Neural cell (in vitro differentiated cells): ENCODE measurements around the gene LCP2. TPM values are rescaled to one million over a fixed set of nuclear protein-coding genes. Genes with fewer than 3 reads are reported as not detected.

Source experiments
- H2AFZ ChIP-seq: fragments of 200-600, 300-800 bp; sonication (generic), shearing (Covaris generic); 2 replicates; pipeline ENCODE4 v1.6.0; 2014; ENCODE audit warnings: low read depth, mild to moderate bottlenecking, antibody characterized with exemption, low read length, moderate library complexity
- H3F3A ChIP-seq: fragments of 200-600 bp; shearing (Covaris generic); 2 replicates; pipeline ENCODE4 v1.6.1; 2016; ENCODE audit warnings: mild to moderate bottlenecking, moderate library complexity, mixed read lengths, antibody characterized with exemption, low read length; ENCODE audit not compliant: insufficient read depth, poor library complexity, severe bottlenecking
- H3K27ac ChIP-seq: fragments of 200-600, 300-800 bp; sonication (generic), shearing (Covaris generic); 2 replicates; pipeline ENCODE4 v1.5.1; 2014; ENCODE audit warnings: mild to moderate bottlenecking, low read length, moderate library complexity
- H3K27me3 ChIP-seq: fragments of 300-800, 200-600 bp; sonication (generic), shearing (Covaris generic); 2 replicates; pipeline ENCODE4 v1.6.0; 2014; ENCODE audit warnings: mild to moderate bottlenecking, low read depth, low read length, moderate library complexity; ENCODE audit not compliant: insufficient read depth
- H3K36me3 ChIP-seq: fragments of 300-800, 200-600 bp; sonication (generic), shearing (Covaris generic); 2 replicates; pipeline ENCODE4 v1.5.1; 2014; ENCODE audit warnings: mild to moderate bottlenecking, antibody characterized with exemption, low read length, moderate library complexity; ENCODE audit not compliant: insufficient read depth
- H3K4me2 ChIP-seq: fragments of 300-800, 200-600 bp; sonication (generic), shearing (Covaris generic); 2 replicates; pipeline ENCODE4 v1.6.0; 2014; ENCODE audit warnings: mild to moderate bottlenecking, low read length
- H3K4me3 ChIP-seq: fragments of 300-800, 200-600 bp; sonication (generic), shearing (Covaris generic); 2 replicates; pipeline ENCODE4 v1.5.1; 2014; ENCODE audit warnings: mild to moderate bottlenecking, low read length, moderate library complexity
- H3K79me2 ChIP-seq: fragments of 200-600 bp; shearing (Covaris generic); replicated peaks from 2 replicates; pipeline ENCODE4 v1.6.0; 2014; ENCODE audit warnings: mild to moderate bottlenecking, low read length, moderate library complexity; ENCODE audit not compliant: insufficient read depth
- H3K9ac ChIP-seq: fragments of 300-800, 200-600 bp; sonication (generic), shearing (Covaris generic); 2 replicates; pipeline ENCODE4 v1.6.1; 2016; ENCODE audit warnings: mild to moderate bottlenecking, low read length, mixed read lengths
- H3K9me2 ChIP-seq: fragments of 200-600 bp; shearing (Covaris generic); 2 replicates; pipeline ENCODE4 v1.6.1; 2016; ENCODE audit warnings: mild to moderate bottlenecking, low read length, mixed read lengths; ENCODE audit not compliant: insufficient read depth
- H3K9me3 ChIP-seq: fragments of 200-600, 300-800 bp; sonication (generic), shearing (Covaris generic); 2 replicates; pipeline ENCODE4 v1.6.1; 2016; ENCODE audit warnings: mild to moderate bottlenecking, mixed run types, low read length, moderate library complexity, mixed read lengths
- H4K20me1 ChIP-seq: fragments of 200-600 bp; shearing (Covaris generic); 2 replicates; pipeline ENCODE4 v1.6.1; 2016; ENCODE audit warnings: mild to moderate bottlenecking, mixed run types; ENCODE audit not compliant: insufficient read depth
- EP300 ChIP-seq: fragments of 450-650 bp; conservative IDR thresholded peaks from 2 replicates; pipeline ENCODE4 v1.6.1; 2014; ENCODE audit warnings: antibody characterized with exemption, mild to moderate bottlenecking, moderate library complexity; ENCODE audit not compliant: poor library complexity, severe bottlenecking
- EZH2 ChIP-seq: fragments of 200-600, 300-800 bp; shearing (Covaris generic), sonication (generic); IDR thresholded peaks from 2 replicates; pipeline ENCODE4 v1.6.1; 2014; ENCODE audit warnings: antibody characterized with exemption, low read length, borderline replicate concordance, mild to moderate bottlenecking; ENCODE audit not compliant: insufficient read depth, poor library complexity, severe bottlenecking
- MXI1 ChIP-seq: fragments of 450-650 bp; conservative IDR thresholded peaks from 2 replicates; pipeline ENCODE4 v1.6.1; 2014; ENCODE audit warnings: antibody characterized with exemption, mild to moderate bottlenecking; ENCODE audit not compliant: poor library complexity, severe bottlenecking
- POLR2AphosphoS5 ChIP-seq: IDR thresholded peaks from 2 replicates; pipeline ENCODE4 v1.6.1; 2012
- RAD21 ChIP-seq: fragments of 450-650 bp; conservative IDR thresholded peaks from 2 replicates; pipeline ENCODE4 v1.6.1; 2014; ENCODE audit warnings: antibody characterized with exemption, mild to moderate bottlenecking, moderate library complexity
- REST ChIP-seq: IDR thresholded peaks from 2 replicates; pipeline ENCODE4 v1.6.1; 2012; ENCODE audit warnings: borderline replicate concordance
- SMC3 ChIP-seq: fragments of 450-650 bp; conservative IDR thresholded peaks from 2 replicates; pipeline ENCODE4 v1.6.1; 2014; ENCODE audit warnings: antibody characterized with exemption, mild to moderate bottlenecking, moderate library complexity; ENCODE audit not compliant: poor library complexity
- TAF1 ChIP-seq: IDR thresholded peaks from 2 replicates; pipeline ENCODE4 v1.6.1; 2012; ENCODE audit warnings: low read depth
- polyA plus RNA-seq: library from polyadenylated mRNA; depleted of rRNA; stranded (reverse); fragments of >200 nt; gene quantifications from 2 replicates; pipeline ENCODE4 v1.2.3, GENCODE V29; 2014
- TF ChIP-seq, protein P1 (sequence below): fragments of 450-650 bp; IDR thresholded peaks from 2 replicates; pipeline ENCODE4 v1.5.1; 2014; ENCODE audit warnings: antibody characterized with exemption, mild to moderate bottlenecking, moderate library complexity; ENCODE audit not compliant: poor library complexity, severe bottlenecking

The LCP2 gene
- polyA plus RNA-seq, 1 donor from 2014 or later, result not detected

DNA sequence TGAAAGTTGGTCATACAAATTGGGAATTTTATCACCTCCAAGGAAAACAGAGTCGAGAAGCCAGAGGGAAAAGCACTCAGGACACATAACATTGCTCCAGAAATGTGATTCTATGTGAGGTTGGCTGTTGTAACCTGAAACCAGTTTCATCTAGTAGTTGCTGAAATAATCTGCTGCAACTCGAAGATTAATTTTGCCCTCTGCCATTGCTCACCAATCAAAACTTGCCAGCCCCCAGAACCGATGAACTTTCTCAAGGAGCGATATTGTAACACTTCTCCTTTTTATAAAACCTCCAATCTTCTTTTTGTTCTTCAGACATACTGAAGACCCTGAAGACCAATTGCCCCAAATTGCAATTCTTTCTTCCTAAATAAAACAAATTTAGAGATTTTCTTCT, 33.7 kb downstream of the LCP2 start:
- no peaks in the 10 kb centered on the region for H3K9me2 ChIP-seq
- H3K36me3 ChIP-seq, result no peaks in the 10 kb centered on the region
- TF ChIP-seq EP300 (no peak), TAF1 (no peak), SMC3 (no peak), MXI1 (no peak), REST (no peak), RAD21 (no peak), POLR2AphosphoS5 (no peak), EZH2 (no peak)
- TF ChIP-seq, protein P1, sequence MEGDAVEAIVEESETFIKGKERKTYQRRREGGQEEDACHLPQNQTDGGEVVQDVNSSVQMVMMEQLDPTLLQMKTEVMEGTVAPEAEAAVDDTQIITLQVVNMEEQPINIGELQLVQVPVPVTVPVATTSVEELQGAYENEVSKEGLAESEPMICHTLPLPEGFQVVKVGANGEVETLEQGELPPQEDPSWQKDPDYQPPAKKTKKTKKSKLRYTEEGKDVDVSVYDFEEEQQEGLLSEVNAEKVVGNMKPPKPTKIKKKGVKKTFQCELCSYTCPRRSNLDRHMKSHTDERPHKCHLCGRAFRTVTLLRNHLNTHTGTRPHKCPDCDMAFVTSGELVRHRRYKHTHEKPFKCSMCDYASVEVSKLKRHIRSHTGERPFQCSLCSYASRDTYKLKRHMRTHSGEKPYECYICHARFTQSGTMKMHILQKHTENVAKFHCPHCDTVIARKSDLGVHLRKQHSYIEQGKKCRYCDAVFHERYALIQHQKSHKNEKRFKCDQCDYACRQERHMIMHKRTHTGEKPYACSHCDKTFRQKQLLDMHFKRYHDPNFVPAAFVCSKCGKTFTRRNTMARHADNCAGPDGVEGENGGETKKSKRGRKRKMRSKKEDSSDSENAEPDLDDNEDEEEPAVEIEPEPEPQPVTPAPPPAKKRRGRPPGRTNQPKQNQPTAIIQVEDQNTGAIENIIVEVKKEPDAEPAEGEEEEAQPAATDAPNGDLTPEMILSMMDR, result no peak
- H3K4me3 ChIP-seq, result no peak overlapping the region
- no peaks in the 10 kb centered on the region for H4K20me1 ChIP-seq
- no peak overlapping the region for H3K4me2 ChIP-seq
- no peak overlapping the region for H3K27ac ChIP-seq
- no peaks in the 10 kb centered on the region for H3K9me3 ChIP-seq
- H2AFZ ChIP-seq, result no peak overlapping the region
- no peak overlapping the region for H3K9ac ChIP-seq
- H3F3A ChIP-seq, result no peaks in the 10 kb centered on the region
- no peaks in the 10 kb centered on the region for H3K79me2 ChIP-seq
- no peaks in the 10 kb centered on the region for H3K27me3 ChIP-seq

DNA sequence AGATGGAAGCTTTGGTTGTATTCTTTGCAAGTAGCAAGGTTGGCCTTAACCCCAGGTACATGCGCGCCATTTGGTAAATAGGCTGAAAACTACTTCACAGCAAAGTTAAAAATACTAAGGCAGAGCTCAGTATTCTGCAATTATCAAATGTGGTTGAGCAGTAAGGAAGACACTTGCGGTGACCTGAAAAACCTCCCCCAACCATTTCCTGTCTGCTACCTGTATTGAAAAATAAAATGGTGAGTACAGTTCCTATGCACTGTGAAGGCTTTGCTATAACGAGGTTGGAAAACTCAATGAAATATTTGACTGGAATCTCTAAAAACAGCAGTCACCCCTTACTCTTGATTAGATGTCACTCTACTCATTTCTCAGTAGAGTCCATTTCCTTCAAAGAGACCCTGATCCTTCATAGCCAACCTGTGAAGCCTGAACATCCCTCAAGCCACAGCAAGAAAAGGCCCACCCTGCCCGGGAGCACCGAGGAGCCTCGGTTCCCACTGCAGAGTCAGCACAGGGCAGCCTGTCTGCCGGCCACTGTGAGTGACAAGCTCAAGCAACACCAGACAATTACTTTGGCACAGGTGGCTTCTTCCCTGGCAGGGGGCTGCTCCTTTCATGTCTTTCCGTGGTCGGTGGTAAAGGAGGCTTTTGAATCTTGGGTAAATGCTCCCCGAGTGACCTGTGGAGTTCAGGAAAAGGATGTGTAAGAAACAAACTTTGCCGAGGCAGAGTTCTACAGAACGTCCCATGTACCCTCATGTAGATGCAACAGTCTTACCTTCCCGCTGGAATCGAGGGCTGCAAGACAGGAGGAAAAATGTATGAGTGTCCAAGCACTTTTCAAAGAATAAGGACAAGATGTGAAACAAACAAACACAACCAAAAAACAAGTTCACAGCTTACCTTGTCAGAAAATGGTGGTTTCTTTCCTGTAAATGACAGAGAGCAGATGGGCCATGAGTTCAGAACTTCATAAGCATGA, 35.2 kb downstream of the LCP2 start:
- no peak overlapping the region for H3K27ac ChIP-seq
- H3K4me3 ChIP-seq, result no peak overlapping the region

More for the DNA sequence above, 35.2 kb downstream of the LCP2 start:
- no peaks in the 10 kb centered on the region for H3K36me3 ChIP-seq
- no peaks in the 10 kb centered on the region for H3K79me2 ChIP-seq
- no peaks in the 10 kb centered on the region for H3K9me3 ChIP-seq
- TF ChIP-seq POLR2AphosphoS5, result no peak
- TF ChIP-seq, protein P1, result no peak
- TF ChIP-seq TAF1, result no peak
- no peak for TF ChIP-seq MXI1
- TF ChIP-seq RAD21, result no peak
- TF ChIP-seq SMC3, result no peak
- no peak for TF ChIP-seq EZH2
- H3K27me3 ChIP-seq, result no peaks in the 10 kb centered on the region
- H3K4me2 ChIP-seq, result no peak overlapping the region
- H2AFZ ChIP-seq, result no peak overlapping the region
- H3F3A ChIP-seq, result no peaks in the 10 kb centered on the region
- H3K9ac ChIP-seq, result no peak overlapping the region
- no peaks in the 10 kb centered on the region for H3K9me2 ChIP-seq
- no peaks in the 10 kb centered on the region for H4K20me1 ChIP-seq
